ENCODE results near the gene GLIS1. TPM values are rescaled to one million over a fixed set of nuclear protein-coding genes. Genes with fewer than 3 reads are reported as not detected.

GLIS1 gene
- total and polyA plus RNA-seq, 9 donors = 0.12 to 2.9 (median 0.48) TPM; not detected in 1

GRCh38 chr1:53777272-53777671 is 38.3 kb upstream of the GLIS1 start:
- Histone ChIP-seq H3K36me3 (no peaks in the 10 kb centered on the region), H3K27ac (no peak overlapping the region), H3K9me3 (no peaks in the 10 kb centered on the region), H3K4me3 (no peak overlapping the region), H3K4me1 (ENCODE audit: insufficient read depth) (no peaks in the 10 kb centered on the region), H3K27me3 (no peaks in the 10 kb centered on the region)
- TF ChIP-seq POLR2A (IDR thresholded peaks at IDR 0.05) = no peak
- TF ChIP-seq, protein P1, sequence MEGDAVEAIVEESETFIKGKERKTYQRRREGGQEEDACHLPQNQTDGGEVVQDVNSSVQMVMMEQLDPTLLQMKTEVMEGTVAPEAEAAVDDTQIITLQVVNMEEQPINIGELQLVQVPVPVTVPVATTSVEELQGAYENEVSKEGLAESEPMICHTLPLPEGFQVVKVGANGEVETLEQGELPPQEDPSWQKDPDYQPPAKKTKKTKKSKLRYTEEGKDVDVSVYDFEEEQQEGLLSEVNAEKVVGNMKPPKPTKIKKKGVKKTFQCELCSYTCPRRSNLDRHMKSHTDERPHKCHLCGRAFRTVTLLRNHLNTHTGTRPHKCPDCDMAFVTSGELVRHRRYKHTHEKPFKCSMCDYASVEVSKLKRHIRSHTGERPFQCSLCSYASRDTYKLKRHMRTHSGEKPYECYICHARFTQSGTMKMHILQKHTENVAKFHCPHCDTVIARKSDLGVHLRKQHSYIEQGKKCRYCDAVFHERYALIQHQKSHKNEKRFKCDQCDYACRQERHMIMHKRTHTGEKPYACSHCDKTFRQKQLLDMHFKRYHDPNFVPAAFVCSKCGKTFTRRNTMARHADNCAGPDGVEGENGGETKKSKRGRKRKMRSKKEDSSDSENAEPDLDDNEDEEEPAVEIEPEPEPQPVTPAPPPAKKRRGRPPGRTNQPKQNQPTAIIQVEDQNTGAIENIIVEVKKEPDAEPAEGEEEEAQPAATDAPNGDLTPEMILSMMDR (IDR thresholded peaks at IDR 0.05) = no peak
- no peak for TF ChIP-seq EP300 (IDR thresholded peaks at IDR 0.05)
- intact Hi-C loops (cut with DNase I) = no loop called here
- no peak for DNase-seq
- 93 to 98% (median 95%) methylated on average over 1 of the region's 1 CpG for WGBS, 3 donors

DNA sequence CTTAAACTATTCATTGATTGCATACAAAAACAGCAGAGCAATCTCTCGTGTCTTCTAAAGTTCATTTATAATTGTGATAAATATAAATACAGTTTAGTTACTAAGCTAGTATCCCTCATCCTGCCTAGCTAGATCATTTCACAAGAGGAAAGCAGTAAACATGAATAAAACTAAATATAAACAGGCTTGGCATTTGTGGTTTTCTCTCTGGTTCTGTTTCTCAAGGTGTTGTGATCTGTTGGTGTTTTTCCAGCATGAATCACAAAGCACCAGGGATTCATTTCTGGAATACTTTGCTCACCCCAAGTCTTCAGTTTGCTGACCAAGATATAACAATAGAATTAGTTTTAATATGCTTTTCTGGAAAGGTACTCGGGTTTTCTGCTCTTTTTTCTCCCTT is 32.7 kb upstream of the GLIS1 start:
- TF ChIP-seq, protein P1 (IDR thresholded peaks at IDR 0.05) = no peak
- no peak for TF ChIP-seq POLR2A (IDR thresholded peaks at IDR 0.05)
- no peak for TF ChIP-seq EP300 (IDR thresholded peaks at IDR 0.05)
- no peaks in the 10 kb centered on the region for H3K4me1 ChIP-seq (ENCODE audit: insufficient read depth)
- DNase-seq = no peak
- no peaks in the 10 kb centered on the region for H3K9me3 ChIP-seq
- no peaks in the 10 kb centered on the region for H3K36me3 ChIP-seq
- intact Hi-C loops (cut with DNase I) = no loop called here
- H3K27me3 ChIP-seq = no peaks in the 10 kb centered on the region
- H3K4me3 ChIP-seq = no peak overlapping the region
- WGBS, 3 donors = 87 to 96% (median 91%) methylated on average over 2 of the region's 2 CpGs
- no peak overlapping the region for H3K27ac ChIP-seq

GRCh38 chr1:53769780-53770179 is 30.8 kb upstream of the GLIS1 start:
- no peak overlapping the region for H3K4me3 ChIP-seq
- intact Hi-C loops (cut with DNase I) = no loop called here
- no peak for DNase-seq
- WGBS, 3 donors = 97 to 98% (median 98%) methylated on average over 1 of the region's 1 CpG
- H3K9me3 ChIP-seq = no peaks in the 10 kb centered on the region
- no peaks in the 10 kb centered on the region for H3K4me1 ChIP-seq (ENCODE audit: insufficient read depth)
- no peak overlapping the region for H3K27ac ChIP-seq
- H3K36me3 ChIP-seq = no peaks in the 10 kb centered on the region
- TF ChIP-seq, protein P1 (IDR thresholded peaks at IDR 0.05) = no peak
- TF ChIP-seq EP300 (IDR thresholded peaks at IDR 0.05) (no peak), POLR2A (IDR thresholded peaks at IDR 0.05) (no peak)
- no peaks in the 10 kb centered on the region for H3K27me3 ChIP-seq

- intact Hi-C loops (cut with DNase I) = no loop called here
- Histone ChIP-seq H3K27ac (no peak overlapping the region), H3K4me3 (no peak overlapping the region), H3K4me1 (ENCODE audit: insufficient read depth) (no peaks in the 10 kb centered on the region), H3K27me3 (no peaks in the 10 kb centered on the region), H3K36me3 (no peaks in the 10 kb centered on the region), H3K9me3 (no peaks in the 10 kb centered on the region)
- 92 to 100% (median 98%) methylated on average over 1 of the region's 1 CpG for WGBS, 3 donors
- TF ChIP-seq EP300 (IDR thresholded peaks at IDR 0.05) = no peak
- no peak for TF ChIP-seq POLR2A (IDR thresholded peaks at IDR 0.05)
- DNase-seq = no peak
These were observed 30.2 kb upstream of the GLIS1 start for GRCh38 chr1:53769184-53769583.

- Histone ChIP-seq H3K36me3 (no peaks in the 10 kb centered on the region), H3K9me3 (no peaks in the 10 kb centered on the region), H3K27ac (no peak overlapping the region), H3K4me1 (ENCODE audit: insufficient read depth) (no peaks in the 10 kb centered on the region), H3K4me3 (no peak overlapping the region), H3K27me3 (no peaks in the 10 kb centered on the region)
- intact Hi-C loops (cut with DNase I) = no loop called here
- 25 to 38% (median 26%) methylated on average over 3 of the region's 3 CpGs for WGBS, 3 donors
- DNase-seq = no peak
- TF ChIP-seq, protein P1 (IDR thresholded peaks at IDR 0.05) = no peak
- no peak for TF ChIP-seq POLR2A (IDR thresholded peaks at IDR 0.05)
- TF ChIP-seq EP300 (IDR thresholded peaks at IDR 0.05) = no peak
These were observed 28.0 kb upstream of the GLIS1 start for GRCh38 chr1:53766831-53767405.

Data from ovary (tissue), 9 donors.